GM12892 (cell line): ENCODE results near the gene C15orf61. TPM values are rescaled to one million over a fixed set of nuclear protein-coding genes. Genes with fewer than 3 reads are reported as not detected.

ENCODE experiments used
- DNase-seq: peaks from one replicate; pipeline ENCODE4 v3.0.0; 2011; ENCODE audit not compliant: insufficient read length
- FAIRE-seq: peaks from 2 replicates; lab custom pipeline; 2011; peaks lifted over from hg19 to GRCh38; lab: Jason Lieb, UNC
- POLR2A ChIP-seq: IDR thresholded peaks from 2 replicates; pipeline ENCODE4 v1.6.1; 2011; ENCODE audit warnings: low read depth, low read length, control low read depth
- POLR2AphosphoS5 ChIP-seq: IDR thresholded peaks from 2 replicates; pipeline ENCODE4 v1.6.1; 2011; ENCODE audit warnings: low read depth, low read length, control low read depth
- TAF1 ChIP-seq: IDR thresholded peaks from 2 replicates; pipeline ENCODE4 v1.6.1; 2011; ENCODE audit warnings: low read depth, mild to moderate bottlenecking, control low read depth, low read length, borderline replicate concordance
- polyA plus RNA-seq: library from polyadenylated mRNA; unstranded; fragments of >200 nt; gene quantifications from one replicate; pipeline ENCODE4 v1.2.1, GENCODE V29; 2012; ENCODE audit warnings: missing spikeins, inconsistent platforms; ENCODE audit not compliant: missing spikeins

The C15orf61 gene
- polyA plus RNA-seq = 3.1 TPM

GRCh38 chr15:67521029-67521782 lies at the start of gene C15orf61:
C15orf61 (plus strand) TSS chr15:67521131; CDS start chr15:67521249, 118 bp downstream.
- TF ChIP-seq TAF1 = peak; percentile 24; the same call in 1 of the 2 replicates
- TF ChIP-seq POLR2AphosphoS5 = peak; percentile 86
- peak; percentile 84; the same call in 1 of the 2 replicates for TF ChIP-seq POLR2A
- DNase-seq (peak; percentile 85), FAIRE-seq (no peak)

GRCh38 chr15:67472957-67473356 lies 48.0 kb upstream of the C15orf61 start:
- DNase-seq = no peak
- TF ChIP-seq TAF1 = no peak
- TF ChIP-seq POLR2AphosphoS5 = no peak
- no peak for TF ChIP-seq POLR2A
- FAIRE-seq = no peak

DNA sequence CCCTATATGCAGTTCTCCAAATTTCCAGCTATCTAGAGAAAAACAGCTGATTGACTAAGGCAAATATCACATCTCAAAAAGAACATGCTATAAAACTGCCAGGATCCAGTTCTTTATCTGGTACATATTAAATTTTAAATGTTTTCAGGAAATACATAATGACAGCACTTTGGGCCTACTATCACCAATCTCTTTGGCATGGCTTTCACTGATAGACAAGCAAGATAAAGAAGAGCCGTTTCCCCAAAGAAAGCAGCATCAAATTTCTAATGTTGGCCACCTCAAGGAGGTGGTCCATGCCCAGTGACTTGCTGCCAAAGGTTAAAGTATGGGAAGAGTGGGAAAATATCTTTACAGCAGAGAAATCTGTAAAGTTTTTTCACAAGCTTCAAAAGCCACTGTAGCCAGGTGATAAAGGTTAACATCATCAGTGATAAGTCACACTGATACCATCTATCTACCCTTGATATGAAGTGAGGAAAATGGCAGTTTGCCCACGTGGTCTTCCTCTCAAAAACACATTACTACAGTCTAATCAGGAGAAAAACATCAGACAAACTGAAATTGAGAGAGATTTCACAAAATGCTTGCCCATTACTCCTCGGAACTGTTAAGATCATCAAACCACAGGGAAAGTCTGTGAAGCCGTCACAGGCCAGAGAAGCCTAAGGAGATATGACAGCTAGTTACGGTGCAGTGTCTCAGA lies 46.4 kb upstream of the C15orf61 start:
- TF ChIP-seq POLR2A (no peak), TAF1 (no peak), POLR2AphosphoS5 (no peak)
- no peak for FAIRE-seq
- no peak for DNase-seq

GRCh38 chr15:67479781-67480505 lies 41.0 kb upstream of the C15orf61 start:
- FAIRE-seq = no peak
- no peak for DNase-seq

DNA sequence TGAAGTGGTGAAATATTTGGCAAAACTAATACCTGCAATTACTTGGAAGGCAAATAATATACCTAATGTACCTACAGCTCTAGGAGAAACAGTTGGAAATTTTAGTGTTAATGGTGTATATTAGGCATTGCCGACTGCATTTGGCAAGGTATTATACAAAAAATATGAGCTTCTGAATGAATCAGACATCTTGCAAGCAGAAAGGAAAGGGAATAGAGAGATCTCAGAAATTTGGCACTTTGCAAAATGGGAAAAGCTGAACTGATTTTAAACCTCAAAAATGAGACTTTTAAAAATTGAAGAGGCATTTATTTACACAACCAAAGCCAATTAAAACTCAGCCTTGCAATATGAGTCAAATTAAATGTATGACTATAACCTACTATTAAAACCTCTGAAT lies 40.2 kb upstream of the C15orf61 start:
- TF ChIP-seq TAF1 (no peak), POLR2AphosphoS5 (no peak), POLR2A (no peak)
- DNase-seq (no peak), FAIRE-seq (no peak)

More at GRCh38 chr15:67479781-67480505, 41.0 kb upstream of the C15orf61 start:
- TF ChIP-seq TAF1 (no peak), POLR2A (no peak), POLR2AphosphoS5 (no peak)

DNA sequence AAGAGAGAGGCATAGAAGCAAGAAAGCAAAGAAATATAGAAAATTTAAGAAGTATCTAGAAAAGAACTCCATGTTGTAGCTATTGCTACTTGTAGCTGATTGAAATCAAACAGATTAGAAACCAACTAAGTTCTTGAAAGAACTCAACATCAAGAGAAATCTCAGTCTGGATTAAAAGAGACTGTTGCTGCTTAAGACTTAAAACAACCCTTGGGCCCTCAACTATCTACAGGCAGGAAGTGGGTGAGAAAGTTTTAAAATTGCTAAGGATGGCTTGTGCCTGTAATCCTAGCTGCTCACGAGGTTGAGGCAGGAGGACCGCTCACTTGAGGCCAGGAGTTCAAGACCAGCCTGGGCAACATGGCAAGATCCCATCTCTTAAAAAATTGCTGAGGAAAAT lies 39.3 kb upstream of the C15orf61 start:
- no peak for FAIRE-seq
- TF ChIP-seq POLR2AphosphoS5 = no peak
- no peak for TF ChIP-seq TAF1
- no peak for TF ChIP-seq POLR2A

DNA sequence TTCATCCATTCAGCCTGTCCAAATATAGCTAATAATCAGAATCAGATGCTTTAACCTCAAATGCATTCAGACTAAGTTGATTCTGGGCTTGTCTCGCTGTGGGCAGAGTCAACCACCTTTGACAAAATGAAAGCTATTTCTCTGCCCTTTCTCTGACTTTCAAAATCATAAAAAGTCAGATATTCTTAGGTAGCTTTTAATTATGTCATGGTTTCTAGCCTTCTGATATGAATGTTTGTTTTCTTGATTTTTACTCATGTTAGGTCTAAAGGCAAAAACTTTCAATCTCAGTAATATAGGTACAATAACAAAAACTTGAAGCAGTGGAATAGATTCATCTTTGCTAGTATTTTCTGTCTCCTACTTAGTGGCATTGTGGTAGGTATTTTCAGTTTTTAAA lies 25.3 kb upstream of the C15orf61 start:
- no peak for TF ChIP-seq TAF1
- FAIRE-seq (no peak), DNase-seq (no peak)

More for the DNA sequence above, 39.3 kb upstream of the C15orf61 start:
- no peak for DNase-seq

DNA sequence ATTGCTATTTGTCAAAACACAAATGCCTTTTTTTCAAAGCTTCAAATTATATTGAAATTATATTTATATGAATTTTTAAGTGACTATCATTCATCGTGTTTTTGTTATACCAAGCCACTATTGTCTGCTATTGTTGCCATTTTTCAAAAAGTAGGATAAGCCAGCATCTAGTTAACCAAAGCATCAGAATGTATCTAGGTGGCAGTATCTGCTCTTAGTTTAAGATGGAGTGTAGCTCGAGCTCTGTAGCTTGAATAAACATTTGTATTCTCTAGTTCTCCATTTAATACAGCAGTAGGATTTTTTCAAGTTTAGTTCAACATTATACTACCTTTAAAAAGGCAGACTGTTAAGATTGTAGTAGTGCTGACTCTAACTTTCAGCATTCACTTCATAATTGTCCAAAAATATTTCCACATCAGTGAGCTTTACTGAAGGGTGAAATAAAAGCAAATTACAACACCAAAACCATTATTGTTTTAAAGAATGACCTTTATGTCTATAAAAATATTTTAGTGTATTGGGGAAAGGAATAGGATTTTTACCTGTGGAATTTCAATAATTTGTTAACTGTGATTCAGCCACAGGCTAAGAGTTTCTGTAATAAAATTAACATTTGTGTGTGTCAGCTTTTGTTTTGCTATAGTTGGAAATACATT lies 19.6 kb upstream of the C15orf61 start:
- DNase-seq = no peak
- TF ChIP-seq TAF1 = no peak
- TF ChIP-seq POLR2A = no peak
- no peak for TF ChIP-seq POLR2AphosphoS5
- no peak for FAIRE-seq

DNA sequence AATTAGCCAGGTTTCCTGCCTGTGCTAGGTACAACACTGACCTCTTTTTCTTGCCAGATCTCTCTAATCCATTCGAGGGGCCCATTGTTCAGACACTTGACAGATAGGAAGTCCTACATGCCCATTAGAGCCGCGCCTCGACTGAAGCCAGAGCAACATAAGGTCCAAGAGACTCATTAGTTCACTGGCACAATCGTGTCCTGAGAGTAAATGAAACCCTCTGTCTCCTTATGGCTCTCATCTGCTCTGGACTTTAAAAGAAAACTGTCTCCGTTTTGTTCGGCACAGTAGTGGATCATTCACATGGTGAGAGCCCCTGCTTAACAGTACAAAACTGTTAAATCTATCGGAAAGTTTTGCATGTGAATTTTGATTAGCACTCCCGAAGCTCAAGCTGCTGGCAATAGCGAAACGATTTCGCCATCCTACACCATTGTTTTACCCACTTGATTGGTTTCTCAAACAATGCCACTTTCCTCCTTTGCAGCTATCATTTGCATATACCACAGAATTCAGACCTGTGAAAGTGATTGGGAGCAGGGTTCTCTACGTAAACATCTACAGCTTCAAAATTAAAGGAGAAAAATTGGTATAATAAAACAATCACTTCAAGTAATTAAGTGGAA lies 19.0 kb upstream of the C15orf61 start:
- TF ChIP-seq POLR2A = no peak
- TF ChIP-seq POLR2AphosphoS5 = no peak
- no peak for TF ChIP-seq TAF1
- peak; percentile 58 for FAIRE-seq
- DNase-seq = no peak

GRCh38 chr15:67504056-67504455 lies 16.9 kb upstream of the C15orf61 start:
- DNase-seq (no peak), FAIRE-seq (no peak)
- TF ChIP-seq POLR2A = no peak
- TF ChIP-seq POLR2AphosphoS5 = no peak
- no peak for TF ChIP-seq TAF1

DNA sequence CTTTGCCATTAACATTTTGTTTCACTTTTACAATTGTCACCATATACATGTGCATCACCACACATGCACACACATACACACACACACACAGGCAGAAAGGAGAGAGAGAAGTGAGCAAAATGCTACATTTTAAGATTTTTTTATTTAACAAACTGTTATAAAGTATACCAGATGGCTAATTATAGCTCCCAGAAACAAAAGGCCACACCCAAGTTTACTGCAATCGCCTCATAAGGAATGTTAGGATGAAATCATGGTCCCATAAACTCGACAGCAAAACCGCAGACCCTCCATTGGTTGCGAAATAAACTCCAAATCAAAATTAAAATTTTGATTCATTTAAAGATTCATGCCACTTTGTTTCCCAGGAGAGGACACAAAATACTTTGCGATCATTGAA lies 16.1 kb upstream of the C15orf61 start:
- DNase-seq (no peak), FAIRE-seq (no peak)
- TF ChIP-seq POLR2A (no peak), POLR2AphosphoS5 (no peak), TAF1 (no peak)
